Right renal cortex interstitium (tissue), 3 donors: Measurements from ENCODE around the gene NUTF2. TPM values are rescaled to one million over a fixed set of nuclear protein-coding genes. Genes with fewer than 3 reads are reported as not detected.

ENCODE experiments used
- DNase-seq, 3 donors: peaks; one replicate each; pipeline ENCODE4 v3.0.0-alpha.2; 2013; ENCODE audit warnings: low read depth in 3 of 3, low spot score in 2 of 3
- polyA plus RNA-seq, 3 donors: library from polyadenylated mRNA; unstranded; fragments of 120-200 nt; gene quantifications; one replicate each; pipeline ENCODE4 v1.2.1, GENCODE V29; 2013; ENCODE audit not compliant: insufficient read length in 3 of 3

NUTF2 gene
- polyA plus RNA-seq, 3 donors = 118 to 138 (median 134) TPM

GRCh38 chr16:67915831-67916723 is 69.3 kb downstream of the NUTF2 start:
- DNase-seq = no peak

GRCh38 chr16:67917140-67917851 is 70.6 kb downstream of the NUTF2 start:
- no peak for DNase-seq

- no peak for DNase-seq
Observed at GRCh38 chr16:67917852-67918236, 71.1 kb downstream of the NUTF2 start.

- DNase-seq = no peak
Observed at GRCh38 chr16:67919622-67920221, 73.0 kb downstream of the NUTF2 start.

Other genes with a start within 250 kb of the NUTF2 start
- 1 to 10 TPM in 1 of 3 donors, under 1 TPM in 2; 0.65 to 1.0 (median 0.81) TPM for gene CARMIL2, start 201.8 kb upstream of the NUTF2 start, polyA plus RNA-seq
- gene ACD, start 186.7 kb upstream of the NUTF2 start, polyA plus RNA-seq = 10 to 100 TPM; 19.1 to 20.5 (median 19.8) TPM
- gene PARD6A, start 186.0 kb upstream of the NUTF2 start, polyA plus RNA-seq = 1 to 10 TPM; 2.3 to 3.2 (median 3.2) TPM
- 10 to 100 TPM; 17.8 to 21.2 (median 19.4) TPM for gene ENKD1, start 180.2 kb upstream of the NUTF2 start, polyA plus RNA-seq
- 1 to 10 TPM; 2.1 to 2.9 (median 2.5) TPM for gene C16orf86, start 180.1 kb upstream of the NUTF2 start, polyA plus RNA-seq
- gene GFOD2, start 127.6 kb upstream of the NUTF2 start, polyA plus RNA-seq = 10 to 100 TPM; 19.5 to 22.0 (median 19.5) TPM
- gene RANBP10, start 40.4 kb upstream of the NUTF2 start, polyA plus RNA-seq = 10 to 100 TPM; 19.2 to 22.3 (median 19.2) TPM
- gene TSNAXIP1, start 40.0 kb upstream of the NUTF2 start, polyA plus RNA-seq = 1 to 10 TPM; 6.2 to 7.8 (median 7.6) TPM
- gene THAP11, start 4.6 kb upstream of the NUTF2 start, polyA plus RNA-seq = 10 to 100 TPM; 27.5 to 34.1 (median 32.5) TPM
- gene CENPT, start 760 bp downstream of the NUTF2 start, polyA plus RNA-seq = 10 to 100 TPM; 37.3 to 44.4 (median 40.6) TPM
- 10 to 100 TPM; 82.0 to 85.6 (median 83.2) TPM for gene EDC4, start 26.1 kb downstream of the NUTF2 start, polyA plus RNA-seq
- not detected for gene NRN1L, start 38.0 kb downstream of the NUTF2 start, polyA plus RNA-seq
- 10 to 100 TPM; 31.6 to 38.0 (median 35.5) TPM for gene PSKH1, start 46.3 kb downstream of the NUTF2 start, polyA plus RNA-seq
- 1 to 10 TPM; 6.7 to 7.6 (median 7.0) TPM for gene CTRL, start 84.9 kb downstream of the NUTF2 start, polyA plus RNA-seq
- 10 to 100 TPM; 20.3 to 21.9 (median 21.8) TPM for gene PSMB10, start 89.9 kb downstream of the NUTF2 start, polyA plus RNA-seq
- 10 to 100 TPM; 12.7 to 14.6 (median 13.4) TPM for gene LCAT, start 97.2 kb downstream of the NUTF2 start, polyA plus RNA-seq
- 10 to 100 TPM; 30.6 to 33.8 (median 30.9) TPM for gene SLC12A4, start 121.7 kb downstream of the NUTF2 start, polyA plus RNA-seq
- gene DPEP3, start 133.6 kb downstream of the NUTF2 start, polyA plus RNA-seq = under 1 TPM in 2 of 3 donors, not detected in 1; 0.06 to 0.11 TPM
- gene DPEP2, start 152.6 kb downstream of the NUTF2 start, polyA plus RNA-seq = 1 to 10 TPM in 1 of 3 donors, under 1 TPM in 2; 0.57 to 1.0 (median 0.71) TPM
- gene DPEP2NB, start 169.0 kb downstream of the NUTF2 start, polyA plus RNA-seq = not detected
- 10 to 100 TPM; 10.2 to 11.6 (median 11.0) TPM for gene DDX28, start 176.3 kb downstream of the NUTF2 start, polyA plus RNA-seq
- 10 to 100 TPM; 13.3 to 16.6 (median 14.1) TPM for gene DUS2, start 176.4 kb downstream of the NUTF2 start, polyA plus RNA-seq
- 10 to 100 TPM; 35.7 to 39.6 (median 36.1) TPM for gene NFATC3, start 238.4 kb downstream of the NUTF2 start, polyA plus RNA-seq